Left cardiac atrium (tissue), 4 donors: ENCODE data around the gene DCTPP1. TPM values are rescaled to one million over a fixed set of nuclear protein-coding genes. Genes with fewer than 3 reads are reported as not detected.
"Not testable (repeated sequence)": the region's sequence is repeated elsewhere in the genome, so short reads cannot be mapped to it uniquely, and the experiment has no call there.

ENCODE experiments used
- ATAC-seq, 2 donors: fragments of 200-7000 bp; cut with Tn5 transposase; one replicate each; pipeline ENCODE4 v1.9.1; 2020; ENCODE audit warnings: mild to moderate bottlenecking in 2 of 2, moderate library complexity in 2 of 2
- DNase-seq: peaks from one replicate; pipeline ENCODE4 v3.0.0-alpha.2; 2020
- intact Hi-C, 2 donors: fragments of 100-400 bp; cut with DNase I; formaldehyde crosslinking; loops; one replicate each; pipeline versions ENCODE4 v1.14.1 to v1.15.1; 2022 to 2023
- total RNA-seq, 2 donors: library from RNA; stranded (reverse); fragmentation: NEBNext Ultra II Directional; extraction: Animal tissue kit (Norgen Biotek cat#: 25700); gene quantifications; one replicate each; pipeline ENCODE4 v1.2.1, GENCODE V29; 2021
- donor health status: DM: no; HTN: yes; CAD: no.
- donor health status: DM: no; HTN: yes; CAD: no; lungs with severe emphysema.
- donor health status: DM: yes; HTN: yes; CAD: no.
- donor health status: Dilated cardiomyopathy.

DCTPP1 gene
- total RNA-seq, 2 donors from 2014 or later = 35.1 to 35.5 TPM

- intact Hi-C loops = loop anchor here in 1 of 2 donors (10.0 kb wide), 1 partner anchor 152 kb away; no protein-coding TSS in a partner anchor
- not testable (repeated sequence) for ATAC-seq, DNase-seq
These were observed 23.1 kb upstream of the DCTPP1 start for GRCh38 chr16:30452709-30453580.

- intact Hi-C loops = loop anchor here in 1 of 2 donors (5.0 kb wide), 1 partner anchor 78 kb away; the partner anchor contains the start of gene ZNF768
- no peak for DNase-seq
- no peak for ATAC-seq
These were observed 19.2 kb upstream of the DCTPP1 start for GRCh38 chr16:30449116-30449435.

- intact Hi-C loops = loop anchor here in 1 of 2 donors (5.0 kb wide), 1 partner anchor 80 kb away; the partner anchor contains the start of gene ZNF768
- ATAC-seq (no peak), DNase-seq (no peak)
These were observed 17.8 kb upstream of the DCTPP1 start for GRCh38 chr16:30447512-30448226.

GRCh38 chr16:30446203-30446595 lies 16.4 kb upstream of the DCTPP1 start:
- intact Hi-C loops = loop anchor here in 1 of 2 donors (5.0 kb wide), 1 partner anchor 81 kb away; the partner anchor contains the start of gene ZNF768
- DNase-seq = no peak

GRCh38 chr16:30445408-30446202 lies 15.8 kb upstream of the DCTPP1 start, which contains the start of gene SEPHS2:
SEPHS2 (minus strand) TSS chr16:30445874; CDS start chr16:30445727, 147 bp downstream.
- ATAC-seq = peak; percentile 97 to 98
- DNase-seq = peak; percentile 98
- intact Hi-C loops = loop anchor here in 1 of 2 donors (5.0 kb wide), 1 partner anchor 82 kb away; the partner anchor contains the start of gene ZNF768

More at GRCh38 chr16:30446203-30446595, 16.4 kb upstream of the DCTPP1 start:
- ATAC-seq = no peak

- DNase-seq = no peak
- ATAC-seq = no peak
- intact Hi-C loops = loop anchor here in 1 of 2 donors (5.0 kb wide), 1 partner anchor 82 kb away; the partner anchor contains the start of gene ZNF768
These were observed 15.2 kb upstream of the DCTPP1 start for GRCh38 chr16:30445149-30445407.

- intact Hi-C loops = loop anchor here in 1 of 2 donors (5.0 kb wide), 1 partner anchor 83 kb away; the partner anchor contains the start of gene ZNF768
- DNase-seq = no peak
- no peak for ATAC-seq
These were observed 14.7 kb upstream of the DCTPP1 start for GRCh38 chr16:30444231-30445148.

GRCh38 chr16:30443631-30444030 lies 13.8 kb upstream of the DCTPP1 start:
- ATAC-seq (no peak), DNase-seq (no peak)
- intact Hi-C loops = no loop called here

- intact Hi-C loops = no loop called here
- no peak for DNase-seq
- no peak for ATAC-seq
These were observed 10.0 kb upstream of the DCTPP1 start for GRCh38 chr16:30439720-30440348.

GRCh38 chr16:30438835-30439234 lies 9.0 kb upstream of the DCTPP1 start:
- intact Hi-C loops = no loop called here
- no peak for ATAC-seq

GRCh38 chr16:30437511-30438046 lies 7.7 kb upstream of the DCTPP1 start:
- no peak for ATAC-seq
- no peak for DNase-seq
- intact Hi-C loops = no loop called here

More at GRCh38 chr16:30438835-30439234, 9.0 kb upstream of the DCTPP1 start:
- no peak for DNase-seq

- ATAC-seq = no peak
- intact Hi-C loops = no loop called here
These were observed 5.0 kb upstream of the DCTPP1 start for GRCh38 chr16:30434852-30435251.

GRCh38 chr16:30430428-30430970 lies 669 bp upstream of the DCTPP1 start:
- peak; percentile 37 for DNase-seq
- ATAC-seq = peak; percentile 15 to 24
- intact Hi-C loops = no loop called here

More at GRCh38 chr16:30434852-30435251, 5.0 kb upstream of the DCTPP1 start:
- no peak for DNase-seq

- intact Hi-C loops = no loop called here
- DNase-seq (no peak), ATAC-seq (peak in 1 of 2 donors; percentile 3)
These were observed 482 bp downstream of the DCTPP1 start for GRCh38 chr16:30429418-30429677.

- ATAC-seq = no peak
- DNase-seq = no peak
- intact Hi-C loops = no loop called here
These were observed 1.8 kb downstream of the DCTPP1 start for GRCh38 chr16:30428055-30428454.

- intact Hi-C loops = no loop called here
- ATAC-seq (no peak), DNase-seq (no peak)
These were observed 8.8 kb downstream of the DCTPP1 start for GRCh38 chr16:30421010-30421409.
